ENCODE measurements around the gene SLC24A3.

SLC24A3 gene

GRCh38 chr20:19285436-19285835 is 73.0 kb downstream of the SLC24A3 start:
- H3K4me3 ChIP-seq (ENCODE audit: low read depth, low read length) = no peak overlapping the region
- DNase-seq (ENCODE audit: low read depth) = no peak
- TF ChIP-seq MYC (IDR thresholded peaks at IDR 0.05; ENCODE audit: low read depth, low read length) = no peak
- no peak for TF ChIP-seq CTCF (IDR thresholded peaks at IDR 0.05; ENCODE audit: low read depth, low read length)
- no peak for TF ChIP-seq MAX (IDR thresholded peaks at IDR 0.05; ENCODE audit: low read depth, low read length)
- no peak for TF ChIP-seq POLR2A (IDR thresholded peaks at IDR 0.05; ENCODE audit: extremely low read depth, insufficient read length)

- H3K4me3 ChIP-seq (ENCODE audit: low read depth, low read length) = no peak overlapping the region
- DNase-seq (ENCODE audit: low read depth) = no peak
- TF ChIP-seq MAX (IDR thresholded peaks at IDR 0.05; ENCODE audit: low read depth, low read length) (no peak), CTCF (IDR thresholded peaks at IDR 0.05; ENCODE audit: low read depth, low read length) (no peak), MYC (IDR thresholded peaks at IDR 0.05; ENCODE audit: low read depth, low read length) (no peak), POLR2A (IDR thresholded peaks at IDR 0.05; ENCODE audit: extremely low read depth, insufficient read length) (no peak)
Measured at GRCh38 chr20:19288061-19288460, 75.6 kb downstream of the SLC24A3 start.

GRCh38 chr20:19288636-19289035 is 76.2 kb downstream of the SLC24A3 start:
- no peak for DNase-seq (ENCODE audit: low read depth)
- TF ChIP-seq CTCF (IDR thresholded peaks at IDR 0.05; ENCODE audit: low read depth, low read length) = no peak
- no peak for TF ChIP-seq MYC (IDR thresholded peaks at IDR 0.05; ENCODE audit: low read depth, low read length)
- TF ChIP-seq POLR2A (IDR thresholded peaks at IDR 0.05; ENCODE audit: extremely low read depth, insufficient read length) = no peak
- TF ChIP-seq MAX (IDR thresholded peaks at IDR 0.05; ENCODE audit: low read depth, low read length) = no peak
- H3K4me3 ChIP-seq (ENCODE audit: low read depth, low read length) = no peak overlapping the region

- H3K4me3 ChIP-seq (ENCODE audit: low read depth, low read length) = no peak overlapping the region
- TF ChIP-seq MYC (IDR thresholded peaks at IDR 0.05; ENCODE audit: low read depth, low read length) = no peak
- TF ChIP-seq POLR2A (IDR thresholded peaks at IDR 0.05; ENCODE audit: extremely low read depth, insufficient read length) = no peak
- no peak for TF ChIP-seq MAX (IDR thresholded peaks at IDR 0.05; ENCODE audit: low read depth, low read length)
- no peak for TF ChIP-seq CTCF (IDR thresholded peaks at IDR 0.05; ENCODE audit: low read depth, low read length)
- DNase-seq (ENCODE audit: low read depth) = no peak
Measured at GRCh38 chr20:19289451-19289850, 77.0 kb downstream of the SLC24A3 start.

GRCh38 chr20:19291024-19291817 is 78.8 kb downstream of the SLC24A3 start:
- no peak for TF ChIP-seq POLR2A (IDR thresholded peaks at IDR 0.05; ENCODE audit: extremely low read depth, insufficient read length)
- no peak for TF ChIP-seq MYC (IDR thresholded peaks at IDR 0.05; ENCODE audit: low read depth, low read length)
- TF ChIP-seq MAX (IDR thresholded peaks at IDR 0.05; ENCODE audit: low read depth, low read length) = no peak
- H3K4me3 ChIP-seq (ENCODE audit: low read depth, low read length) = no peak overlapping the region
- DNase-seq (ENCODE audit: low read depth) = no peak

- no peak for TF ChIP-seq MYC (IDR thresholded peaks at IDR 0.05; ENCODE audit: low read depth, low read length)
- TF ChIP-seq MAX (IDR thresholded peaks at IDR 0.05; ENCODE audit: low read depth, low read length) = no peak
- TF ChIP-seq CTCF (IDR thresholded peaks at IDR 0.05; ENCODE audit: low read depth, low read length) = no peak
- no peak for TF ChIP-seq POLR2A (IDR thresholded peaks at IDR 0.05; ENCODE audit: extremely low read depth, insufficient read length)
- H3K4me3 ChIP-seq (ENCODE audit: low read depth, low read length) = no peak overlapping the region
Measured at GRCh38 chr20:19291818-19292132, 79.3 kb downstream of the SLC24A3 start.

More at GRCh38 chr20:19291818-19292132, 79.3 kb downstream of the SLC24A3 start:
- DNase-seq (ENCODE audit: low read depth) = no peak

Measured in NB4 (cell line).